ENCODE data around the gene ALOXE3.
A peak's percentile ranks its signal among the peaks of the same experiment; 100 is the strongest.

Gene ALOXE3

GRCh38 chr17:8123695-8124349, 5.5 kb upstream of the ALOXE3 start, which contains the start of gene HES7:
TSS of gene HES7 (minus strand) at chr17:8124106. CDS start at chr17:8124084, 22 bp downstream.
- no peak for TF ChIP-seq CTCF (IDR thresholded peaks at IDR 0.05; ENCODE audit: low read depth, low read length, missing control alignments)
- no peak for DNase-seq (ENCODE audit: extremely low read depth, low read depth)
- peak within 1 kb of the TSS; percentile 60 for H3K4me3 ChIP-seq (replicated peaks; ENCODE audit: low read depth, low read length)

GRCh38 chr17:8122924-8123694, 4.8 kb upstream of the ALOXE3 start:
- H3K4me3 ChIP-seq (replicated peaks; ENCODE audit: low read depth, low read length) = peak overlapping the region; percentile 60
- TF ChIP-seq CTCF (IDR thresholded peaks at IDR 0.05; ENCODE audit: low read depth, low read length, missing control alignments) = no peak
- no peak for DNase-seq (ENCODE audit: extremely low read depth, low read depth)

- peak overlapping the region; percentile 60 for H3K4me3 ChIP-seq (replicated peaks; ENCODE audit: low read depth, low read length)
- TF ChIP-seq CTCF (IDR thresholded peaks at IDR 0.05; ENCODE audit: low read depth, low read length, missing control alignments) = no peak
- DNase-seq (ENCODE audit: extremely low read depth, low read depth) = no peak
These were observed 4.2 kb upstream of the ALOXE3 start for GRCh38 chr17:8122422-8122923.

- H3K4me3 ChIP-seq (replicated peaks; ENCODE audit: low read depth, low read length) = peak overlapping the region; percentile 60
- TF ChIP-seq CTCF (IDR thresholded peaks at IDR 0.05; ENCODE audit: low read depth, low read length, missing control alignments) = peak; percentile 47
- DNase-seq (ENCODE audit: extremely low read depth, low read depth) = no peak
These were observed 3.5 kb upstream of the ALOXE3 start for GRCh38 chr17:8121681-8122421.

- H3K4me3 ChIP-seq (replicated peaks; ENCODE audit: low read depth, low read length) = peak overlapping the region; percentile 60
- TF ChIP-seq CTCF (IDR thresholded peaks at IDR 0.05; ENCODE audit: low read depth, low read length, missing control alignments) = no peak
- DNase-seq (ENCODE audit: extremely low read depth, low read depth) = no peak
These were observed 3.0 kb upstream of the ALOXE3 start for GRCh38 chr17:8121407-8121680.

- no peak for DNase-seq (ENCODE audit: extremely low read depth, low read depth)
- peak overlapping the region; percentile 60 for H3K4me3 ChIP-seq (replicated peaks; ENCODE audit: low read depth, low read length)
- TF ChIP-seq CTCF (IDR thresholded peaks at IDR 0.05; ENCODE audit: low read depth, low read length, missing control alignments) = peak; percentile 27
These were observed 2.4 kb upstream of the ALOXE3 start for GRCh38 chr17:8120520-8121406.

Data from HFF-Myc (cell line).